DMS53 treated with DMSO at 0.1 percent for 48 hours (cell line): Measurements from ENCODE around the gene UBN2.
"Not testable (repeated sequence)": the region's sequence is repeated elsewhere in the genome, so short reads cannot be mapped to it uniquely, and the experiment has no call there.

Experiments used
- DNase-seq: peaks from one replicate; lab custom pipeline; 2025; ENCODE audit not compliant: unreplicated experiment; lab: John Stamatoyannopoulos, UW

Gene UBN2

GRCh38 chr7:139294241-139294640, 63.2 kb downstream of the UBN2 start:
- DNase-seq, result no peak

- no peak for DNase-seq
These were observed 64.0 kb downstream of the UBN2 start for GRCh38 chr7:139294951-139295575.

DNA sequence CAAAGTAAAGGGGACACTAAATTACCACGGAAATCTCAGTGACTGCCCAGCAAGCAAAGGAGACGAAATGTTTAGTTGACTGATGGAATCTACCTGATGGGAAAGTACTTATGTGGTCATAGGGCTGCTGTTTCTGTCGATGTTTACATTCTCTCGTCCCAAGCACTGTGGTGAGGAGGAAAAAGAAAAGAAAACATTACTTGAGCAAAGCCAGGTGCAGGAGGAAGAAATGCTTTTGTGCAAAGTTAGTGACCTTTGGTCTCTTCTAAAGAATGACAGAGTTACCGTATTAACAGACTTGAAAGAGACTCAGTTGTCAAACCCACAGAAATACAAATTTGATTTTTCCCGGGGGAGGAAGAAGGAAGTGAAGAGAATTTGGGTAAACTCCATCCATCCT, 66.8 kb downstream of the UBN2 start:
- DNase-seq, result peak; percentile 18

- DNase-seq, result no peak
These were observed 68.3 kb downstream of the UBN2 start for GRCh38 chr7:139299296-139299695.

DNA sequence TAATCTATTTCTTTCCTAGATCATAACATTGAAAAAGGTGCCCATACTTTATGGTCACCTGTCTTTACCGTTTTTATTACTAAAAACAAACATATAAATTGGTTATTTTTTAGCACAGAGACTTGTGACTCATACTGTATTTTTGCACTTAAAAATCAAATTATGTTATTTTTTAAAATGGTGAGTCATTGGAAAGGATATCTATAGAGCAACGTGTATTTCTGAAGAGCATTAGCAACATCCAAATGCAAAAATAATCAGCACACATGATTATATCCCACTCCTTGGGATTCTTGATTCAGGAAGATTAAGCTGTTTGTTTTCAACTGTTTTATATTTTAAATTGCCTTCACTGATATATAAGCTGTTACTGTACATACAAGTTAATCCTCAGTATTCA, 69.4 kb downstream of the UBN2 start:
- no peak for DNase-seq

DNA sequence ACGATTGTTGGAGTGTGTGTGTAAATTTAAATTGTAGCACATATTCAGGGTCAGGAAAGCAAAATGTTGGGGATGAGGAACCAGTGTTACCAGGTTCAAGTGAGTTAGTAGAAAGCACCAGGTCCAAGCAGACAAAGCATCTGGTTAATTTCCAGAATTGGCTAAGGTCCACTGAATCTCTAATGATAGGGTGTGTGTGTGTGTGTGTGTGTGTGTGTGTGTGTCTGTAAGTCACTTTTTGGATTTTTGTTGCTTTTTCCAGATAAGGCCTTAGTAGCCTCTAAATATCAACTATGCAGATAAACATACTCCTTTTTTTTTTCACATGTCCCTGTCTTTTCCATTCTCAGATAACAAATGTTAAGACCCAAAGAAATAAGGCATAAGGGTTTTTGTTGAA, 73.5 kb downstream of the UBN2 start:
- DNase-seq, result no peak

DNA sequence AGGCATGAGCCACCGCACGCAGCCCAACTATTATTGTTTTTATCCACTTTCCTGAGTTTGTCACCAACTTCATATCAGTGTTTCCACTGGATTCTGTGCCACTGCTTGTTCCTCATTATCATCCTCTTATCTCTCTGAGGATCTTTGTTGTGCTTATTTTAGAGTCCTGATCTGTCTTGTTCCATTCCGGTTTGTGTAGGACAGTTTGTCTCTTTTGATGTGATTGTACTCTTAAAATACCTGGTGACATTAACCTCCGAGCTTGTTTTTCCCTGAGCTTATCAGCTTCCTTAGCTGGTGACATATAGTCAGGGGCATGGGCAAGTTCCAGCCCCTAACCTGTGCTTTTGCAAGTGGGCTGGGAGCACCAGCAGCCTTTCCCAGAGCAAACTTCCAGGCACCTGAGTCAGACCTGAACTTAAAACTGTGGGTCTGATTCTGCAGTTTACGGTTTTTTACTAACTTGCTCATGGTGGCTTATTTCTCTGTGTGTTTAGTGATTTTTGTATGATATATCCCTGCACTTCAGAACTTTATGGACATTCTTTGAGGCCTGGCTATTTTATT, 87.0 kb downstream of the UBN2 start:
- DNase-seq, result no peak

- no peak for DNase-seq
These were observed 90.2 kb downstream of the UBN2 start for GRCh38 chr7:139321071-139321745.

DNA sequence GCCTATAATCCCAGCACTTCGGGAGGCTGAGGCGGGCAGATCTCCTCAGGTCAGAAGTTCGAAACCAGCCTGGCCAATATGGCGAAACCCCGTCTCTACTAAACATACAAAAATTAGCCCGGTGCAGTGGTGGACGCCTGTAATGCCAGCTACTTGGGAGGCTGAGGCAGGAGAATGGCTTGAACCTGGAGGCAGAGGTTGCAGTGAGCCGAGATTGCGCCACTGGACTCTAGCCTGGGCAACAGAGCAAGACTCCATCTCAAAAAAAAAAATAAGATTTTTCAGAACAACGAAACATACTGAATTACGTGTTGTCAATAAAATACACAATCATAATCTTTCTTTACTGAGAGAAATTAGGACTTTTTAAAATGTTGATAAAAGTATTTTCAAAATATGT, 93.7 kb downstream of the UBN2 start:
- not testable (repeated sequence) for DNase-seq

DNA sequence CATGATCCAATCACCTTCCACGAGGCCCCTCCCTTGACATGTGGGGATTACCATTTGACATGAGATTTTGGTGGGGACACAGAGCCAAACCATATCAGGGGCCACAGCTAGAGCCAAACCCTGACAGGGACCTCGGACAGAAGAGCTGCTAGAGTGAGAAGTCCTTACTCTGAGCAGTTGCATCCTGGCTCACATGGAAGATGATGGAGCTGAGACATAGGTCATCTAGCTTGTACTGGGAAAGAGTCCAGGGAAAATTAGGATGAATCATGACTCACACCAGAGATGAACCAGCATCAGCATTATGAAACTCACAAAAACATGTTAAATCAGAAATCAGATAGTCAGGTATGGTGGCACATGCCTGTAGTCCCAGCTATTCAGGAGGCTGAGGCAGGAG, 97.3 kb downstream of the UBN2 start:
- DNase-seq, result no peak

DNA sequence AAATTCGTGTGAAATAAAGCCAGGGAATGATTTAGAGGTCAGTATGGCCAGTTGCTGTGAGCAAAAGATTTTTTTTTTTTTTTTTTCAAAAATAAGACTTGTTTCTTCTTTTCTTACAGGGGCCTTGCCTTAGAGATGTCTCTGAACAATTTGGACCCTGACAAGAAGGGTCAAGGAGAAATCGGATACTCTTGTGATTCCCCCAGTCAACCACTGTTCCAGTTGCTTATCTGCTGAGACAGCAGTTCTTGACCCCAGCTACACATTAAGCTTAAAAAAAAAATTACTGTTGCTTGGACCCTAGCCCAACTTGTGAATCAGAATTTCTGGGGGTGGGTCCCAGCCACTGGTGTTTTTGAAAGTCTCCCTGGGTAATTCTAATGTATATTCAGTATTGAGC, 98.1 kb downstream of the UBN2 start:
- DNase-seq, result no peak

- DNase-seq, result no peak
These were observed 99.4 kb downstream of the UBN2 start for GRCh38 chr7:139330333-139331030.

DNA sequence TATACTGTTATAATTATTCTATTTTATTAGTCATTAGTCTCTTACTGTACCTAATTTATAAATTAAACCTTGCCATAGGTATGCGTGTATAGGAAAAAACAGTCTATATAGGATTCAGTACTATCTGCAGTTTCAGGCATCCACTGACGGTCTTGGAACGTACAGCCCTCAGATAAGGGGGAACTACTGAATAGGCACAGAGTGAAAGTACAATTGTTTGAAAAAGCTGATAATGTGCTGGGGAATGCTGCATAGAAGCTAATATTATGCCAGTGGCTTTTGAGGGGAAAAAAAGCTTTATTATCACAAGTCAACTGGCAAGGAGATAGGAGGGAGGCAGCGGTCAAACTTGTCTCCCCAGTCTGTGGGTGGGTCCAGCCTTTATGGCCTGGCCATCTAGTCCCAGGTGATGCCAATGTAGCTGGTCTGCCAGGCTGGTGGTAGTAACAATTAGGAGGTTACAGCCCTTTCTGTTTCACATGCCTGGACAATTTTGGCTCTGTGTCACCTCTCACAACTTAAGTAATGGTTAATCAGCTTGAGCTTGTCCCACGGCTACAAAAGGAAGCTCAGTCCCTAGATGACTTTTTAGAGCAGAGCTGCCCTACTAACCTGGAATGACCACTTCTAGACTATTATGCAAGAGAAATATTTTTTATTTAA, 101.8 kb downstream of the UBN2 start:
- no peak for DNase-seq

- not testable (repeated sequence) for DNase-seq
These were observed 102.4 kb downstream of the UBN2 start for GRCh38 chr7:139333443-139333842.

DNA sequence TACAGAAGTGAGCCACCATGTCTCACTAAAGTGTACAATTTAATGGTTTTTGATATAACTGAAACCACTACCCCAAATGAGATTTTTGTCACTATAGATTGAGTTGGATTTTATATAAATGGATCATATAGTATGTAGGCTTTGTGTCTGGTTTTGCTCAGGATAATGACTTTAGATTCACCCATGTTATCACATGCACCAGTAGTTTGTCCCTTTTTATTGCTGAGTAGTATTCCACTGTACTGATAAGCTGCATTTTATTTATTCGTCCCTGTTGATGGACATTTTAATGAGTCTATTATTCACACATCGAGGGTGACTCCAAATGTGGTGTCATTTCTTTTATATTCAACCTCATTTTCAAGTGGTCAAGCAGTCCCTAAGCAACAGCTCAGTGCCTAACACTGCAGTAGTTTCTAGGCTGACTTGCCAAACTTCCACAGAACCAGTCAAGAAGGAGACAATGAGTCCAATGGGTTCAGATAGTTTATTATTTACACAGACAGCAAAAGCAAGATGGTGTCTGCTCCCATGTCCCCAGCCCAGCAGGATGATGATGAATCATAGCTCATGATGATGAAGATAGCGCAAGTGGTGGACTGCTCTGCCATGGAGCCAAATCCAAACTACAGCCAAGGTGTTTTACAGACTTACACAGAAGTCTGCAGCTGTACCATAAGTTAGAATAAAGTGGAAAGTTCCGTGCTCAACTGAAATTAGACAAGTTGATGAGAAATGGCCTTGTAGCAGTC, 103.5 kb downstream of the UBN2 start:
- DNase-seq, result no peak

DNA sequence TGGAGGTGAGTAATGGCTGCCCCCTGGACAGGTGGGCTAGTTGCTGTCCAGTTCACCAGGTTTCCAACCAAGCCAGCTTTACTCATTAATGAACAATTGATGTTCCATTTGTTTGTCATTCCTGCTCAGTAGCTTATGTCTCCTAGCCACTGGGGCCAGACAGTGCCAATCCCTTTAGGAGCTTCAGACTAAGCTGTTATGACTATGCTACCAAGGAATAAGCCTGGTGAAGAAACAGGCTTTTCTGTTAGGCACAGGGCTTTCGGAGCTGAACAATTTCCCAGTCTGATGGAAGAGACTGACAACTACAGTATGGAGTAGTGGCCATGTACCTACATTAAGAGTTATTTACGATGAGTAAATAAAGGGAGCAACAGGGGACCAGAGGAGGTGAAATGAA, 108.0 kb downstream of the UBN2 start:
- DNase-seq, result no peak

- no peak for DNase-seq
These were observed 108.6 kb downstream of the UBN2 start for GRCh38 chr7:139339698-139340036.

DNA sequence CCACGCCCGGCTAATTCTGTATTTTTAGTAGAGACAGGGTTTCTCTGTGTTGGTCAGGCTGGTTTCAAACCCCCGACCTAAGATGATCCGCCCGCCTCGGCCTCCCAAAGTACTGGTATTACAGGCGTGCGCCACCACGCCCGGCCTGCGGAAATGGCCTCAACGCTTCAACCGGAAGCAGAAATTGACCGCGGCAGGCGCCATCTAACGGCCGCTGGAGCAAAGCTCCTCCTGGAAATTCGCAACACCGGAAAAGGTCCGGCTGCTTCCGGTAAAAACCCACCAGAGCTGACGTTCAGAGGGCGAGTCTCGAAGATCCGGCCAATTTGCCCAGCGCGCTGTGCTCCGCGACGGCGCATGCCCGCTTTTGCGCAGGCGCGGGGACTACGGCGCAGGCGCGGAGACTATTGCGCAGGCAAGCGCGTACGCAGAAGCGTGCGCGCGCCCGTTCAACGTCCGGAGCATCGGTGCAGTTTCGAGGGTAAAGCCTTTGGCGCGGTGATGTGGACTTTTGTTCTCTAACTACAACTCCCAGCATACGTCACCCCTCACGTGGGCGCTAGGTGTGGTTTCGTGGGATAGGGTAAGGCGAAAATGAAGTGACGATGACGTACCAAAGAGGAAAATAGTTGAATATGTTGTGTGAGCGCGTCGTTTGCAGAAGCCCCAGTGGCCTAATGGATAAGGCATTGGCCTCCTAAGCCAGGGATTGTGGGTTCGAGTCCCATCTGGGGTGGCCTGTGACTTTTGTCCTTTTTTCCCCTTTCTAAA, 109.2 kb downstream of the UBN2 start:
- DNase-seq, result peak; percentile 99

DNA sequence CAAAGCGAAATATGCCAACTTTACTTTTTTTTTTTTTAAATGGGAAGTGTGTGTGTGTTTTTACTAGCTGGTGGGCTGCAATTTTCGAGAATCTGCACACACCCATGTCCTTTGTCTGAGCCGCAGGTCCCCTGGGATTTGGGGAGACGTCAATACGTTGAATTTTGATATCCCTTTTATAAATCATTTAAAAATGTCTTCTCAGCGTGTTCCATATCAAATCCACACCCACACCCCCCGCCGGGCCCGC, 109.7 kb downstream of the UBN2 start:
- DNase-seq, result no peak

- DNase-seq, result peak; percentile 93
These were observed 110.2 kb downstream of the UBN2 start, which contains the start of gene FMC1 for GRCh38 chr7:139341058-139341775. TSS of gene FMC1 (plus strand) at chr7:139341337. CDS start at chr7:139341385, 48 bp downstream.
